NCI-H774 (cell line): Measurements from ENCODE around the gene PIK3R3.

ENCODE experiments used
- DNase-seq: peaks from one replicate; lab custom pipeline; 2025; lab: John Stamatoyannopoulos, UW

The PIK3R3 gene

GRCh38 chr1:46026531-46026930, 105.9 kb downstream of the PIK3R3 start:
- no peak for DNase-seq

GRCh38 chr1:46021046-46021996, 111.1 kb downstream of the PIK3R3 start:
- peak; percentile 39 for DNase-seq

GRCh38 chr1:46020010-46020409, 112.4 kb downstream of the PIK3R3 start:
- no peak for DNase-seq

- no peak for DNase-seq
Measured at GRCh38 chr1:46019348-46019747, 113.1 kb downstream of the PIK3R3 start.

- DNase-seq: no peak
Measured at GRCh38 chr1:46017876-46018503, 114.4 kb downstream of the PIK3R3 start.

GRCh38 chr1:46013581-46013980, 118.8 kb downstream of the PIK3R3 start:
- DNase-seq: no peak

- DNase-seq: no peak
Measured at GRCh38 chr1:46012236-46012635, 120.2 kb downstream of the PIK3R3 start.

- no peak for DNase-seq
Measured at GRCh38 chr1:46011121-46011695, 121.2 kb downstream of the PIK3R3 start.

- DNase-seq: no peak
Measured at GRCh38 chr1:46010611-46011010, 121.8 kb downstream of the PIK3R3 start.

- no peak for DNase-seq
Measured at GRCh38 chr1:46008585-46008984, 123.8 kb downstream of the PIK3R3 start.

- DNase-seq: no peak
Measured at GRCh38 chr1:46005594-46005993, 126.8 kb downstream of the PIK3R3 start.

GRCh38 chr1:46004492-46004891, 127.9 kb downstream of the PIK3R3 start:
- DNase-seq: no peak

GRCh38 chr1:46003315-46003714, 129.1 kb downstream of the PIK3R3 start:
- no peak for DNase-seq

- no peak for DNase-seq
Measured at GRCh38 chr1:46002551-46003150, 129.8 kb downstream of the PIK3R3 start.

GRCh38 chr1:46001081-46001785, 131.2 kb downstream of the PIK3R3 start:
- no peak for DNase-seq

- no peak for DNase-seq
Measured at GRCh38 chr1:45999507-45999906, 132.9 kb downstream of the PIK3R3 start.

GRCh38 chr1:45998020-45998617, 134.3 kb downstream of the PIK3R3 start:
- no peak for DNase-seq

GRCh38 chr1:45995298-45995697, 137.1 kb downstream of the PIK3R3 start:
- DNase-seq: no peak

- no peak for DNase-seq
Measured at GRCh38 chr1:45994423-45994822, 138.0 kb downstream of the PIK3R3 start.
